K562 (cell line): ENCODE measurements around the gene ZNF761. TPM values are rescaled to one million over a fixed set of nuclear protein-coding genes. Genes with fewer than 3 reads are reported as not detected.
"Not testable (repeated sequence)": the region's sequence is repeated elsewhere in the genome, so short reads cannot be mapped to it uniquely, and the experiment has no call there.

Source experiments
- ATAC-seq: fragments of 200-7000 bp; cut with Tn5 transposase; 3 replicates; pipeline ENCODE4 v1.9.1; 2020; ENCODE audit warnings: moderate library complexity
- BruUV-seq: library from RNA; stranded (reverse); fragments of 400-500 nt; replicated peaks from 2 replicates; lab custom pipeline; 2021; lab: Mats Ljungman, UMichigan
- CTCF ChIA-PET: fragments of 300-600 bp; formaldehyde crosslinking; extraction: SDS; loops from one replicate; lab custom pipeline; 2021; ENCODE audit warnings: low intra/inter-chr PET ratio; lab: Yijun Ruan, JAX
- POLR2A ChIA-PET: fragments of 300-600, 350-650 bp; sonication (Branson Sonifier 250); formaldehyde crosslinking; extraction: SDS; loops from one replicate; lab custom pipeline; 2021; ENCODE audit warnings: antibody characterized with exemption, inconsistent platforms; lab: Yijun Ruan, JAX
- DNase-seq, 4 experiments: peaks; one replicate each; pipeline versions ENCODE4 v3.0.0 to v3.0.0-alpha.2; 2011 to 2018; ENCODE audit warnings: low spot score in 3 of 4, mixed read lengths in 3 of 4; ENCODE audit errors: extremely low read depth in 1 of 4
- FAIRE-seq: peaks from 2 replicates; lab custom pipeline; 2011; peaks lifted over from hg19 to GRCh38; lab: Jason Lieb, UNC
- H2AFZ ChIP-seq: 2 replicates; pipeline ENCODE4 v1.6.0; 2011; ENCODE audit warnings: low read depth, low read length, control low read depth, inconsistent platforms
- H3K27ac ChIP-seq: fragments of 200-600 bp; 3 replicates; pipeline ENCODE4 v1.8.0; 2011; ENCODE audit warnings: low read depth, mild to moderate bottlenecking, control low read depth, inconsistent platforms, low read length, moderate library complexity, mixed read lengths; ENCODE audit errors: extremely low read depth
- H3K27me3 ChIP-seq, 2 experiments: fragments of 300-600 bp in 1 of 2; 2 replicates in 1 of 2; 3 replicates in 1 of 2; pipeline versions ENCODE4 v1.6.0 to v1.8.0; 2011; ENCODE audit warnings: inconsistent platforms in 2 of 2, low read length in 2 of 2, mild to moderate bottlenecking in 1 of 2, mixed read lengths in 1 of 2, moderate library complexity in 1 of 2; ENCODE audit not compliant: control insufficient read depth in 2 of 2, insufficient read depth in 2 of 2
- H3K36me3 ChIP-seq: fragments of 300-600 bp; 3 replicates; pipeline ENCODE4 v1.8.0; 2011; ENCODE audit warnings: mild to moderate bottlenecking, low read length, inconsistent platforms; ENCODE audit not compliant: control insufficient read depth, insufficient read depth
- H3K4me1 ChIP-seq, 2 experiments: fragments of 200-600 bp in 1 of 2; replicated peaks in 1 of 2; 2 replicates in 1 of 2; 3 replicates in 1 of 2; pipeline versions ENCODE4 v1.5.1 to v1.8.0; 2011; ENCODE audit warnings: inconsistent platforms in 2 of 2, low read length in 2 of 2, mild to moderate bottlenecking in 1 of 2, mixed read lengths in 1 of 2, moderate library complexity in 1 of 2; ENCODE audit not compliant: control insufficient read depth in 2 of 2, insufficient read depth in 2 of 2
- H3K4me2 ChIP-seq: 2 replicates; pipeline ENCODE4 v1.6.1; 2011; ENCODE audit warnings: low read length, control low read depth, inconsistent platforms, mixed read lengths; ENCODE audit not compliant: insufficient read depth
- H3K4me3 ChIP-seq: fragments of 200-600 bp; sonication (generic), shearing (Covaris generic); 2 replicates; pipeline ENCODE4 v1.5.1; 2016; ENCODE audit warnings: control low read depth, inconsistent platforms
- H3K79me2 ChIP-seq: fragments of 200-600 bp; 3 replicates; pipeline ENCODE4 v1.8.0; 2011; ENCODE audit warnings: low read length, inconsistent platforms; ENCODE audit not compliant: control insufficient read depth, insufficient read depth
- H3K9ac ChIP-seq, 2 experiments: 2 replicates each; pipeline versions ENCODE4 v1.6.0 to v1.6.1; 2011; ENCODE audit warnings: low read depth in 2 of 2, low read length in 2 of 2, control low read depth in 1 of 2, inconsistent platforms in 1 of 2, mild to moderate bottlenecking in 1 of 2, mixed read lengths in 1 of 2; ENCODE audit not compliant: insufficient read depth in 1 of 2
- H3K9me1 ChIP-seq: one replicate; pipeline ENCODE4 v1.6.0; 2011; ENCODE audit warnings: inconsistent platforms, mild to moderate bottlenecking, low read length, moderate library complexity; ENCODE audit not compliant: control insufficient read depth, insufficient read depth
- H3K9me3 ChIP-seq: replicated peaks from 2 replicates; pipeline ENCODE4 v1.5.1; 2011; ENCODE audit warnings: low read depth, low read length, inconsistent platforms; ENCODE audit not compliant: control insufficient read depth, insufficient read depth
- H4K20me1 ChIP-seq: replicated peaks from 2 replicates; pipeline ENCODE4 v1.6.1; 2011; ENCODE audit warnings: low read length, inconsistent platforms, mixed read lengths; ENCODE audit not compliant: control insufficient read depth, insufficient read depth
- CBFA2T2 ChIP-seq: fragments of 450-650 bp; conservative IDR thresholded peaks from 2 replicates; pipeline ENCODE4 v1.6.1; 2017; ENCODE audit warnings: mild to moderate bottlenecking
- CBFA2T3 ChIP-seq: fragments of 450-650 bp; IDR thresholded peaks from 2 replicates; pipeline ENCODE4 v1.6.1; 2017
- TAL1 ChIP-seq: fragments of 450-650 bp; IDR thresholded peaks from 2 replicates; pipeline ENCODE4 v1.6.1; 2016; ENCODE audit warnings: mild to moderate bottlenecking
- TCF3 ChIP-seq: sonication (generic); formaldehyde crosslinking; IDR thresholded peaks from 2 replicates; pipeline ENCODE4 v1.4.0; 2020; ENCODE audit warnings: mild to moderate bottlenecking, missing genetic modification reagents
- TEAD4 ChIP-seq, 2 experiments: sonication (generic) in 1 of 2; formaldehyde crosslinking in 1 of 2; IDR thresholded peaks; 2 replicates each; pipeline versions ENCODE4 v1.6.1 to v1.8.0; 2012 to 2022; ENCODE audit warnings: borderline replicate concordance in 1 of 2, inconsistent platforms in 1 of 2, low read length in 1 of 2, mild to moderate bottlenecking in 1 of 2, missing genetic modification reagents in 1 of 2
- WGBS: fragments of 100-300 bp; shearing (Covaris generic); methylation state at CpG from one replicate; pipeline ENCODE4 v1.1.6; 2016; ENCODE audit warnings: low coverage, mixed read lengths; ENCODE audit not compliant: insufficient coverage; ENCODE audit errors: missing lambda C conversion rate; 5-methylcytosine and 5-hydroxymethylcytosine counted together
- in situ Hi-C: fragments of 300-500 bp; cut with MboI; formaldehyde crosslinking; loops from 4 replicates; pipeline ENCODE4 v1.15.0; 2018; ENCODE audit warnings: inconsistent platforms, mixed read lengths
- intact Hi-C: fragments of 100-400 bp; cut with micrococcal nuclease; formaldehyde crosslinking; loops from 2 replicates; pipeline ENCODE4 v1.14.2; 2022
- polyA plus RNA-seq, 8 experiments: library from polyadenylated mRNA; depleted of rRNA in 4 of 8; stranded (reverse) in 5 of 8; unstranded in 3 of 8; fragments of >200 nt; fragmentation: Nextera tagmentation in 2 of 8; fragmentation: Illumina TruSeq in 1 of 8; extraction: Ambion mirVana in 2 of 8; extraction: Trizol in 1 of 8; gene quantifications; 2 replicates each; pipeline versions ENCODE4 v1.2.1 to v1.2.3, GENCODE V29; 2011 to 2014; ENCODE audit warnings: inconsistent platforms in 1 of 8, missing spikeins in 1 of 8
- total RNA-seq, 7 experiments: library from RNA; depleted of rRNA in 6 of 7; stranded (reverse); fragments of >200 nt in 6 of 7; fragmentation: Illumina TruSeq in 2 of 7; extraction: Trizol in 2 of 7; gene quantifications; 2 replicates each; pipeline versions ENCODE4 v1.2.1 to v1.2.3, GENCODE V29; 2011 to 2021; ENCODE audit warnings: low replicate concordance in 1 of 7

The ZNF761 gene
- total and polyA plus RNA-seq, 9 of the 15 experiments (the other 6 are each of a cell fraction or from before 2014, with no cell fraction given): 10.3 to 30.2 (median 17.0) TPM

DNA sequence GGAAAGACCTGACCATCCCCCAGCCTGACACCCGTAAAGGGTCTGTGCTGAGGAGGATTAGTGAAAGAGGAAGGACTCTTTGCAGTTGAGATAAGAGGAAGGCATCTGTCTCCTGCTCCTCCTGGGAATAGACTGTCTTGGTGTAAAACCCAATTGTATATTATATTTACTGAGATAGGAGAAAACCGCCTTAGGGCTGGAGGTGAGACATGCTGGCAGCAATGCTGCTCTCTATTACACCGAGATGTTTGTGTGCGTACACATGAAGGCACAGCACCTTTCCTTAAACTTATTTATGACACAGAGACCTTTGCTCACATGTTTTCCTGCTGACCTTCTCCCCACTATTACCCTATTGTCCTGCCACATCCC, 66.2 kb downstream of the ZNF761 start:
- FAIRE-seq; CTCF ChIA-PET; ATAC-seq; DNase-seq; H2AFZ ChIP-seq; H3K79me2 ChIP-seq; H4K20me1 ChIP-seq; H3K9me1 ChIP-seq; intact Hi-C loops; H3K36me3 ChIP-seq; H3K4me2 ChIP-seq; H3K27me3 ChIP-seq; BruUV-seq; H3K27ac ChIP-seq; H3K9me3 ChIP-seq; H3K9ac ChIP-seq; in situ Hi-C loops; H3K4me3 ChIP-seq; H3K4me1 ChIP-seq; POLR2A ChIA-PET; TF ChIP-seq TEAD4 (CRISPR knock-in tag; IDR thresholded peaks at IDR 0.05; ENCODE audit: borderline replicate concordance): not testable (repeated sequence)
- WGBS: 19% methylated on average over 4 of the region's 4 CpGs
- TF ChIP-seq CBFA2T2 (peak; percentile 23; the same call in 1 of the 2 replicates), CBFA2T3 (peak; percentile 45), TAL1 (peak; percentile 15; the same call in 1 of the 2 replicates), TEAD4 (IDR thresholded peaks at IDR 0.05; ENCODE audit: low read length) (peak; percentile 33; the same call in 1 of the 2 replicates), TCF3 (CRISPR knock-in tag) (0 out of 2 replicates have a peak, but pooled peaks have one; percentile 30)

DNA sequence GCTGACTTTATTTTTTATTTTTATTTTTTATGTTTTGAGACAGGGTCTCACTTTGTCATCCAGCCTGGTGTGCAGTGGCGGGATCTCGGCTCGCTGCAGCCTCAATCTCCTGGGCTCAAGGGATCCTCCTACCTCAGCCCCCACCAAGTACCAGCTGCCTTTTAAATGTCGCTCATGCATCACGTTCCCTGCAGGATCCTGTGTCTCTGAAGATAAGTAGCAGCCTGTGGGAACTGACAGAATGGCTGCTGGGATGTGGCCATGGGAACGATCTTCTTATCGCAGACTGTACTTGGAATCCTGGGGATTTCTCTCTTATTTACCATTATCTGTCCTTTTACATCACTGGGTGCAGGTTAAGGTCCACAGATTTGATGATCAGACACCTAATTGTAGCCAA, 71.4 kb downstream of the ZNF761 start:
- H2AFZ ChIP-seq, H3K9me3 ChIP-seq, H3K36me3 ChIP-seq, H3K9me1 ChIP-seq, H3K9ac ChIP-seq, ATAC-seq, intact Hi-C loops, H3K4me1 ChIP-seq, H3K27ac ChIP-seq, H3K4me2 ChIP-seq, H3K79me2 ChIP-seq, BruUV-seq, H3K4me3 ChIP-seq, FAIRE-seq, H4K20me1 ChIP-seq, POLR2A ChIA-PET, DNase-seq, CTCF ChIA-PET: not testable (repeated sequence)
- WGBS: 3% methylated on average over 4 of the region's 7 CpGs
- peaks cover 4 to 17% of the 10 kb centered on the region in 2 experiments; a peak in 3 of 5 replicates for H3K27me3 ChIP-seq
- in situ Hi-C loops: loop anchor here (5.0 kb wide), 1 partner anchor 81 kb away; no protein-coding TSS in a partner anchor
